ENCODE data around the gene MC3R. TPM values are rescaled to one million over a fixed set of nuclear protein-coding genes. Genes with fewer than 3 reads are reported as not detected.

The MC3R gene
- total and polyA plus RNA-seq, 2 of the 4 experiments (the other 2 are of a cell fraction), result not detected

DNA sequence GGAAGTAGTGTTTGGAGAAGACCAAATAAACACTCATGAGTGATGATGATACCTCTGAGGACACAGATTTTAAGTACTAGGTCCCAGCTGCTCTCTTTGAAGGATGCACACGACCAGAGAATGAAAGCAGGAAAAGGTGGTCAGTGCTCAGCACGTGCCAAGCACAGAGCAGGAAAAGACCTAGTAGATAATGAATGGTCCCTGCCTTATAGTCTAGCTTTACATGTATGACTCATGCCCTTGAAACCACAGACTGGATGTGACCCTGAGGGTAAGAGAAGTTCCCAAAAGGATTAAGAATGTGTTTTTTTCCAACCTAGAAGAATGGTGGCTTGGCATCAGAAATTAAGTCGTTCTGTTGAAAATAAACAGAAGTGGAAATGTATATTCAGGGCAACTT is 2.8 kb upstream of the MC3R start:
- intact Hi-C loops (cut with micrococcal nuclease) (loop anchor here (5.0 kb wide), 2 partner anchors 102 to 332 kb away; no protein-coding TSS in a partner anchor), in situ Hi-C loops (cut with MboI; ENCODE audit: low sequenced_read_pairs) (no loop called here), dilution Hi-C loops (cut with HindIII; ENCODE audit: low sequenced_read_pairs, unreplicated experiment) (no loop called here)
- no TSS peak for BruUV-seq (replicated peaks)
- H2BK120ac ChIP-seq (ENCODE audit: low read depth, low read length), result no peak overlapping the region
- H3K4me3 ChIP-seq (ENCODE audit: insufficient read depth, low read depth, low read length), result no peak overlapping the region
- TF ChIP-seq MAZ (IDR thresholded peaks at IDR 0.05; ENCODE audit: borderline replicate concordance, low read depth, low read length) (no peak), CEBPB (IDR thresholded peaks at IDR 0.05; ENCODE audit: low read depth, low read length) (no peak), ELK1 (IDR thresholded peaks at IDR 0.05; ENCODE audit: borderline replicate concordance, low read depth, low read length) (no peak), BHLHE40 (IDR thresholded peaks at IDR 0.05; ENCODE audit: low read depth, low read length) (peak; percentile 26; the same call in 1 of the 2 replicates)
- H2AK5ac ChIP-seq (ENCODE audit: low read depth, low read length), result no peak overlapping the region
- no peak overlapping the region for H3K56ac ChIP-seq (ENCODE audit: extremely low read depth, insufficient read depth, low read length)
- H2BK5ac ChIP-seq (ENCODE audit: low read depth, low read length, poor library complexity, severe bottlenecking), result no peak overlapping the region
- no peak overlapping the region for H3K27ac ChIP-seq (ENCODE audit: insufficient read depth, low read length)
- ChIA-PET CTCF (no interaction called here), POLR2A (ENCODE audit: unreplicated experiment) (no interaction called here)
- DNase-seq (no peak), ATAC-seq (ENCODE audit: low read depth) (no peak)
- no peak overlapping the region for H4K8ac ChIP-seq (ENCODE audit: low read depth in 2 of 2, low read length in 2 of 2)
- no peaks in the 10 kb centered on the region for H3K4me1 ChIP-seq (ENCODE audit: control insufficient read depth, insufficient read depth, low read length)
- H4K5ac ChIP-seq (ENCODE audit: low read depth, low read length), result no peak overlapping the region
- no peak overlapping the region for H4K91ac ChIP-seq (ENCODE audit: insufficient read depth, low read depth, low read length)
- no peak overlapping the region for H2AK9ac ChIP-seq (replicated peaks; ENCODE audit: low read depth, low read length, poor library complexity)
- no peak overlapping the region for H3K23ac ChIP-seq (ENCODE audit: low read depth, low read length)
- no peak overlapping the region for H2BK15ac ChIP-seq (ENCODE audit: low read depth, low read length)
- H3K18ac ChIP-seq (ENCODE audit: low read depth, low read length), result no peak overlapping the region
- H3K4ac ChIP-seq (ENCODE audit: low read depth, low read length), result no peak overlapping the region
- no peaks in the 10 kb centered on the region for H3K27me3 ChIP-seq (ENCODE audit: control insufficient read depth, insufficient read depth, low read length)
- H3K9me1 ChIP-seq (ENCODE audit: insufficient read depth, low read length), result no peaks in the 10 kb centered on the region
- no peak overlapping the region for H2BK20ac ChIP-seq (ENCODE audit: low read depth, low read length)
- H2AFZ ChIP-seq (replicated peaks; ENCODE audit: low read length, poor library complexity), result no peak overlapping the region
- peaks cover 4% of the 10 kb centered on the region; the same call in 1 of the 2 replicates for H3K9me3 ChIP-seq (ENCODE audit: control insufficient read depth, insufficient read depth, low read length)
- H3K14ac ChIP-seq (replicated peaks; ENCODE audit: low read depth, low read length), result no peak overlapping the region
- no peaks in the 10 kb centered on the region for H3K36me3 ChIP-seq (ENCODE audit: control insufficient read depth, insufficient read depth, low read length)
- H3K79me1 ChIP-seq (ENCODE audit: low read depth in 1 of 2, low read length in 2 of 2), result no peaks in the 10 kb centered on the region
- H3K9ac ChIP-seq (ENCODE audit: low read depth, low read length), result no peak overlapping the region
- H4K20me1 ChIP-seq (ENCODE audit: insufficient read depth, low read length), result no peaks in the 10 kb centered on the region
- no peak overlapping the region for H3K4me2 ChIP-seq (ENCODE audit: low read depth, low read length)
- no CpG with 5 or more reads among the region's 3 CpGs for WGBS, 2 experiments (ENCODE audit: extremely low coverage in 2 of 2, insufficient read length in 1 of 2)

All from IMR-90 (cell line).